Measurements from ENCODE around the gene NDUFB8. TPM values are rescaled to one million over a fixed set of nuclear protein-coding genes. Genes with fewer than 3 reads are reported as not detected.

NDUFB8 gene
- total RNA-seq, 2 experiments from 2014 or later = 209 to 288 TPM

DNA sequence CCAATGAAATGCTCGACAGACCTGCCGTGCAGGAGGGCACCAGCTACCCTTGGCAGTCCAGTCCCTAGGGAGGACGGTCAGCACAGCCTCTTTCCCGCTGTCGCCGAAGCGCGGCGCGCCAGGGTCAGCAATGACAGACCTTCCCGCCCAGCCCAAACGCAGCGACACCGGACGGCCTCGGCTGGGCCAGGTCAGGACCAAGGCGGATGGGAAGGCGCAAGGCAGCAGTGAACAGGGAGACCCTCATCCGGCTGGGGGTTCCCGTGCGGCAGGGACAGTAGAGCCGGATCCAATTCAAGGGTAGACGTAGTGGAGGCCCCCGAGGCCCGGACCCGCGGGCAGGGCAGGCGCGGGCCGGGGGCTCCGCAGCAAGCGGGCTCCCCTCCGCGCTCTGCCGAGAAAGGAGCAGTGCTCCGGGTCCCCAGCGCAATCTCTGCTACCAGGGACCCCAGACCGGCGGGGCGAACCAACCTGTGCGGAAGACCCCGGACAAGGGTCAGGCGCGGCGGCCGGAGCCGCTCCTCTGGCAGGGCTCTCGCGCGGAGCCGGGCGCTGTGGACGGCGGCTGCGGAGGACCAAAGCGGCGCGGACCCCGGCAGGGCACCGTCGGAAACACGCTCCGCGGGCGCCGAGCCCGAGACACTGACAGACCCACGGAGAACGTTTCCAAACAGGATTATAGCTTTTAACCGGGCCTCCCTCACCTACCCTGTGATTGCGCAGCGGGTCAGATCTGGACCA lies 10.2 kb downstream of the NDUFB8 start, which contains the start of gene SEC31B:
SEC31B (minus strand) TSS at position 551 of the 741 bp plus-strand sequence. CDS start 2,909 bp downstream, outside the sequence.
- intact Hi-C loops (cut with micrococcal nuclease; ENCODE audit: unreplicated experiment) = loop anchor here (10.0 kb wide), 1 partner anchor 675 kb away; no protein-coding TSS in a partner anchor

DNA sequence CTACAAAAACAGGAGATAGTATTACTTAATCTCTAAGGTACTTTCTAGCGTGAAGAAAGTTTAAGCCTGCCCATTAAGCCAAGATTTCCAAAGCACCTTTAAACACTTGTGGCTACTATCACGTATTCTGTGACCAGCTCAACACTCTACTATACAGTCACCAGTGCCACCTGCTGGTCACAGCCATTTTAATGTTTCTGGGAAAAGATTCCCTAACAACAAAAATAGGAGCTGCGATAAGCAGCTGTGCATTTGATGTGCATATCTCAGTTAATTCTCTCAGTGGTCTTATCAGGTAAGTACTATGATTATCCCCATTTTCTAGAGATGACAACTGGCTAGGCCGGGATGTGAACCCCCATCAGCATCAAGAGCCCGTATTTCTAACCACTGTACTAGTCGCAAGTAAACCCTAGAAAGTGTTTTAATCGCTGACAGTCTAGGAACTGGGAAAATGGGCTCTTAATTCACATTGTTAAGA lies 10.9 kb downstream of the NDUFB8 start:
- TF ChIP-seq EZH2phosphoT487 (IDR thresholded peaks at IDR 0.05; ENCODE audit: borderline replicate concordance, low read depth, low read length) = no peak
- TF ChIP-seq, protein P1, sequence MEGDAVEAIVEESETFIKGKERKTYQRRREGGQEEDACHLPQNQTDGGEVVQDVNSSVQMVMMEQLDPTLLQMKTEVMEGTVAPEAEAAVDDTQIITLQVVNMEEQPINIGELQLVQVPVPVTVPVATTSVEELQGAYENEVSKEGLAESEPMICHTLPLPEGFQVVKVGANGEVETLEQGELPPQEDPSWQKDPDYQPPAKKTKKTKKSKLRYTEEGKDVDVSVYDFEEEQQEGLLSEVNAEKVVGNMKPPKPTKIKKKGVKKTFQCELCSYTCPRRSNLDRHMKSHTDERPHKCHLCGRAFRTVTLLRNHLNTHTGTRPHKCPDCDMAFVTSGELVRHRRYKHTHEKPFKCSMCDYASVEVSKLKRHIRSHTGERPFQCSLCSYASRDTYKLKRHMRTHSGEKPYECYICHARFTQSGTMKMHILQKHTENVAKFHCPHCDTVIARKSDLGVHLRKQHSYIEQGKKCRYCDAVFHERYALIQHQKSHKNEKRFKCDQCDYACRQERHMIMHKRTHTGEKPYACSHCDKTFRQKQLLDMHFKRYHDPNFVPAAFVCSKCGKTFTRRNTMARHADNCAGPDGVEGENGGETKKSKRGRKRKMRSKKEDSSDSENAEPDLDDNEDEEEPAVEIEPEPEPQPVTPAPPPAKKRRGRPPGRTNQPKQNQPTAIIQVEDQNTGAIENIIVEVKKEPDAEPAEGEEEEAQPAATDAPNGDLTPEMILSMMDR (conservative IDR thresholded peaks at IDR 0.05; ENCODE audit: low read length) = peak; percentile 92
- no peak overlapping the region for H3K4me3 ChIP-seq (ENCODE audit: low read depth, low read length, poor library complexity, severe bottlenecking)
- no peaks in the 10 kb centered on the region for H3K9me3 ChIP-seq (ENCODE audit: low read length)
- DNase-seq (ENCODE audit: low spot score) = peak; percentile 51
- ChIA-PET CTCF (ENCODE audit: unreplicated experiment) (interaction anchor here (0.6 to 1.1 kb wide), 4 partner anchors 9 to 85 kb away, joined by 3 to 7 read pairs (median 4); no protein-coding TSS in a partner anchor), POLR2A (interaction anchor here (0.6 to 1.3 kb wide), 3 partner anchors 11 to 439 kb away, joined by 3 to 4 read pairs (median 4); partner anchors contain the start of gene NDUFB8)
- no peaks in the 10 kb centered on the region for H3K4me1 ChIP-seq (ENCODE audit: insufficient read depth, low read length, poor library complexity, severe bottlenecking)
- no TSS peak for BruUV-seq (replicated peaks)
- no peak overlapping the region for H3K27ac ChIP-seq (ENCODE audit: low read depth, low read length, poor library complexity, severe bottlenecking)
- no peaks in the 10 kb centered on the region for H4K20me1 ChIP-seq (ENCODE audit: insufficient read depth, low read length)
- no peak overlapping the region for H3K4me2 ChIP-seq (ENCODE audit: low read length)
- no peak overlapping the region for H2AFZ ChIP-seq (ENCODE audit: low read length)
- intact Hi-C loops (cut with micrococcal nuclease; ENCODE audit: unreplicated experiment) = loop anchor here (10.0 kb wide), 1 partner anchor 674 kb away; no protein-coding TSS in a partner anchor
- no peaks in the 10 kb centered on the region for H3K79me2 ChIP-seq (ENCODE audit: insufficient read depth, low read depth, low read length)
- H3K9me2 ChIP-seq (ENCODE audit: insufficient read depth, low read length) = no peaks in the 10 kb centered on the region
- peaks cover 23% of the 10 kb centered on the region; the same call in 1 of the 2 replicates for H3K36me3 ChIP-seq (ENCODE audit: insufficient read depth, low read length)

More for the DNA sequence above, 10.2 kb downstream of the NDUFB8 start, which contains the start of gene SEC31B:
- no peak within 1 kb of the TSS for H2AFZ ChIP-seq (ENCODE audit: low read length)
- H3K9me2 ChIP-seq (ENCODE audit: insufficient read depth, low read length) = no peaks in the 10 kb centered on the region
- CTCF ChIA-PET (ENCODE audit: unreplicated experiment) = interaction anchor here (1.1 kb wide), 3 partner anchors 8 to 86 kb away, joined by 3 to 7 read pairs (median 4); no protein-coding TSS in a partner anchor
- no peaks in the 10 kb centered on the region for H3K79me2 ChIP-seq (ENCODE audit: insufficient read depth, low read depth, low read length)
- no peaks in the 10 kb centered on the region for H3K4me1 ChIP-seq (ENCODE audit: insufficient read depth, low read length, poor library complexity, severe bottlenecking)
- no peak within 1 kb of the TSS for H3K4me3 ChIP-seq (ENCODE audit: low read depth, low read length, poor library complexity, severe bottlenecking)
- no peaks in the 10 kb centered on the region for H4K20me1 ChIP-seq (ENCODE audit: insufficient read depth, low read length)
- POLR2A ChIA-PET = interaction anchor here (0.6 to 1.0 kb wide), 3 partner anchors 19 to 439 kb away, joined by 3 to 5 read pairs (median 4); no protein-coding TSS in a partner anchor
- H3K36me3 ChIP-seq (ENCODE audit: insufficient read depth, low read length) = peaks cover 30% of the 10 kb centered on the region; the same call in 1 of the 2 replicates
- BruUV-seq (replicated peaks) = no TSS peak
- TF ChIP-seq, protein P1 (conservative IDR thresholded peaks at IDR 0.05; ENCODE audit: low read length) = no peak
- TF ChIP-seq EZH2phosphoT487 (IDR thresholded peaks at IDR 0.05; ENCODE audit: borderline replicate concordance, low read depth, low read length) = no peak
- no peaks in the 10 kb centered on the region for H3K9me3 ChIP-seq (ENCODE audit: low read length)
- DNase-seq (ENCODE audit: low spot score) = no peak
- no peak within 1 kb of the TSS for H3K4me2 ChIP-seq (ENCODE audit: low read length)
- H3K27ac ChIP-seq (ENCODE audit: low read depth, low read length, poor library complexity, severe bottlenecking) = no peak within 1 kb of the TSS

All from OCI-LY7 (cell line).